HG03442 (cell line): ENCODE data around the gene F10.

Source experiments
- ATAC-seq: cut with Tn5 transposase; IDR thresholded peaks from one replicate; pipeline ENCODE4 v1.9.1; 2021; ENCODE audit warnings: mild to moderate bottlenecking, moderate library complexity; ENCODE audit not compliant: unreplicated experiment

The F10 gene

DNA sequence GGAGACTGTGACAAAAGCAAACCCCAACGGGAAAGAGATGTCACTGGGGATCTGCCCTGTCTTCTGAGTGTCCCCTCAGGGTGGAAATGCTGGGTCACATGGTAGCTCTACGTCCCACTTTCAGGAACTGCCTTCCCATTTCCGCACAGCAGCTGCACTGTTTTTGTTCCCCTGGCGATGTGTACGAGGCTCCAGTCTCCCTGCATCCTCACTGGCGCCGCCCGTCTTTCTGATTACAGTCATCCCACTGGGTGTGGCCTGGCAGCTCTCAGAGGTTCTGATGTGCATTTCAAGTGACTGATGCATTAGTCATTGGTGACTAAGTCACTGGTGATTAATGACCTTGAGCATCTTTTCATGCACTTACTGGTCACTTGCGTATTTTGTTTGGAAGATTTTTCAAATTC lies 64.7 kb downstream of the F10 start:
- ATAC-seq = no peak

DNA sequence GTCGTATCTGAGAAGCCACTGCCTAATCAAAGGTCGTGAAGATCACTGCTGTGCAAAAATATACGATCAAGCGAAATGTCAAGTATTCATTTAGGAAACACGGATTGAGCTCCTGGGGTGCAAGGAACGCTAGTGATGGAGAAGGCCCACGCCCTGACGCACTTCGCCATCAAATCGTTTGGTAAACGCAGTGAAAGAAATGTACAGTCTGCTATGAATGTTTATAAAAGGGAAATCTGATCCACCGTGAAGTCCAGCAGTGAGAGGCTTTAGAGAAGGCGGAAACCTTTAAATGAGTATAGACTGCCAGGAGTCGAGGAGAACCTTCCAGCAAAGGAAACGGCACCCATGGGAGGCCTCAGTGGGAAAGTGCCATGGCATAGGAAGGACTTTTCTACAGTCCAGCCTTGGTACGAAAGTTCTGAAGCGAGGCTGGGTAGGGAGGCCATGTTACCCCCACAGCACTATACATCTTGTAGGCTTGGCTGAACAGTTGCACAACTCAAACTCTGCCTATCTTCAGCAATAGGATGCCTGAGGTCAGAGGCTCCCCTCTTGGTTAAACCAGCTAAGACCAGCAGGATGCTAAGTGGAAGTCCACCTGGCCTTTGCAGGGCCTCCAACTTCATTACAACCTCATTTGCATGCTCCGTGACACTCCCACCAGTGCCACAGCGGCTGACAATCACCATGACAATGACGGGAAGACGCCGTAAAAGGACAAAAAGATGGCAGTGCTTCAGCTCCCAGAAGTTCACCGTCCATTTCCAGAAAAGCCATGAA lies 65.5 kb downstream of the F10 start:
- no peak for ATAC-seq

DNA sequence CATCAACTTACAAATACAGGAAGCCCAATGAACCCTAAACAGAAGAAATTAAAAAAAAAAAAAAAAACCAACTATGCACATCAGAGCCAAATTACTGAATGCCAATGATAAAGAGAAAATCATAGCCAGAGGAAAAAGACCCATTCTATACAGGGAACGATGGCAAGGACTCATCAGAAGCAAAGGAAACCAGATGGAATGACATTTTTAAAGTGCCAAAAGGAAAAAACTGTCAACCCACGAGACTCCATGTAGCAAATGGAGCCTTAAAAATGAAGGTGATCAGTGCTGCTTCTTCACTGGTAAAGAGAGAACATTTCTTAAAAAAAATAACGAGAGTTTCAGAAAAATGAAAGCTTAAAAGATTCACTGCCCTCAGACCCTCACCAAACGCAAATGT lies 67.6 kb downstream of the F10 start:
- ATAC-seq = no peak

DNA sequence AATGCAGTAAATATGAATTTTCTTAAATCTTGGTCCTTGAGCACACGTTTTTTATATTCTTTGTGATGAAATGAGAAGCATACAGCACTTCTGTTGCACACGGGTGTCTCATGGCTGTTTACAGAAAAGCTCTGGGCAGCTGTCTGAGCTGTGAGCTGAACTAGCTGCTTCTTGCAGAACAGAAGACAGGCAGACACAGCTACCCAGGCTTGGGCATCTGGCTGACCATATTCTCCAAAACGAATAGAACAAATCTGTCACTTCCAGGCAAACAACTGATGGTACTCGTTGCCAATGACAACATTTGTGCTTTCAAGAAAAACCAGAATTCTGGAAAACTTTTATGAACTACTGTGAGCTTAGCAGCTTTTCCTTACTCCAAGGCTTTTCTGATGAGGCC lies 69.7 kb downstream of the F10 start:
- no peak for ATAC-seq

DNA sequence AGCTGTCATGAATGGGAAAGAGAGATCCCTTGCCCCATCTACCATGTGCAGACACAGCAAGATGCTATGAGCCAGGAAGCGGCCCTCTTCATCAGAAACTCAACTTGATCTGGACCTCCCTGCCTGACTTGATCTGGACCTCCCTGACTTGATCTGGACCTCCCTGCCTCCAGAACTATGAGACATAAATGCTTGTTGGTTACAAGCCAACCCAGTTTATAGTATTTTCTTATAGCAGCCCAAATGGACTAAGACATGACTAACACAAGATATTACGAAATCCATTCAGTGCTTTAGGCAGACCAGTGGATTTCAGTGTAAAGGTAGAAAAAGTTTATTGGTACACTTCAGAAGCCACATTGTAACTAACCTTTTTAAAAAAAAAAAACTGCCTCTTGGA lies 70.3 kb downstream of the F10 start:
- ATAC-seq = no peak

DNA sequence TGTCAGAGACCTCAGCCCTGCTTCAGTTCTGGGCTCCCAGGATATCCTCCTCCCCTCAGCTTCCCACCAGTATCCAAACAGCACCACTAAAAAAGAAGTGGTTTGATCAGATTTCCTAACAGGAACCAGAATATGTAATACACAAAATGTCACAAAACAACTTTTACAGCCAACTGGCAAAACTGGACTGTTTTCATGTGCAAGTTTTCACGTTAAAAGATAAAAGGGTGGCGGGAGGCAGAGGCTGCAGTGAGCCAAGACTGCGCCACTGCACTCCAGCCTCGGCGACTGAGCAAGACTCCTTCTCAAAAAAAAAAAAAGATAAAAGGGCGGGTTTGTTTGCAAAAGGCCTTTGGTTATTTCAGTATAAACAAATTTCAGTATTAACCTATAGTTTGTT lies 72.8 kb downstream of the F10 start:
- ATAC-seq = no peak

DNA sequence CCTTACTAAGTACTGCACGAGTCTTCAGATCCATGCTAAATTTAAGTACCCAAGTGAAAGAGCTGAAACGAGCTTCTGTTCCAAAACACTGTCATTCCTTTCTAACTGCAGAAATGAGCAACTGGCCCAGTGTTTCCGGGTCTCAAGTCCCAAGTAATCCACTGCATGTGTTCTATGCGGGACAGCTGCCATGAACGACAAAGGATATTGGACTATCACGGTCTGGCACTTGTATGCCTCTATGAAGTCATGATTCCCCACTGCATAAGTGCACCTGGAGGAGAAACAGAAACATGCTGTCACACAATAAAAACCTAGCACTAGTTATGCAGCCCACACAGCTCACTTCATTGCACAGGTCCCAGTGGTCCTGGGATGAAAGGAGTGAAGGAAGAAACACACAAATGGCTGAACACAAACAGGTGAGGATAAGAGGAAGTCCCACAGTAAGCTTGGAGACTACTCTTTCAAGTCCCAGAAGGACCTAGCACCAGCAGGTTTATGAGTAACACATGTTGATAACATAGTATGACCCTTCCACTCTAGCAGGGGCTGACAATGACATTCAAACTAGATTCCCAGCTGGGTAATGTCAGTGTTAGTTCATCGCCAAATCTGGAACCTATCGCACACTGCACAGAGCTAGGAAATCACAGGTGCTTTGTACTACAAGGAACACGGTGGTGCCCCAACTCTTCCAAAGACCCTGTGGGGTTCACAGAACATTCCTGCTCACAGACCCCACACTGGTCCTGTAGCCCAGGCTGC lies 74.6 kb downstream of the F10 start:
- no peak for ATAC-seq
